Tibial nerve (tissue), 4 donors: Measurements from ENCODE around the gene AHRR. TPM values are rescaled to one million over a fixed set of nuclear protein-coding genes. Genes with fewer than 3 reads are reported as not detected.
"Not testable (repeated sequence)": the region's sequence is repeated elsewhere in the genome, so short reads cannot be mapped to it uniquely, and the experiment has no call there.

Experiments
- DNase-seq, 2 donors: peaks; one replicate each; pipeline ENCODE4 v3.0.0-alpha.2; 2019; ENCODE audit warnings: low spot score in 2 of 2
- H3K27ac ChIP-seq, 4 donors: fragments of 200-600 bp; sonication (generic) in 3 of 4; one replicate each; pipeline ENCODE4 v1.5.1; 2017 to 2019; ENCODE audit warnings: mild to moderate bottlenecking in 1 of 4
- H3K27me3 ChIP-seq, 2 donors: fragments of 200-600 bp; sonication (generic) in 1 of 2; one replicate each; pipeline versions ENCODE4 v1.5.1 to v1.6.0; 2017 to 2019
- H3K36me3 ChIP-seq, 3 donors: fragments of 200-600 bp; sonication (generic); one replicate each; pipeline ENCODE4 v1.5.1; 2018 to 2019
- H3K4me1 ChIP-seq, 4 donors: fragments of 200-600 bp; sonication (generic) in 3 of 4; one replicate each; pipeline ENCODE4 v1.5.1; 2017 to 2019
- H3K4me3 ChIP-seq, 4 donors: fragments of 200-600 bp; sonication (generic) in 3 of 4; one replicate each; pipeline ENCODE4 v1.5.1; 2017 to 2019; ENCODE audit warnings: mild to moderate bottlenecking in 1 of 4, moderate library complexity in 1 of 4
- H3K9me3 ChIP-seq, 4 donors: fragments of 200-600 bp; sonication (generic) in 3 of 4; one replicate each; pipeline ENCODE4 v1.5.1; 2017 to 2019
- EP300 ChIP-seq, 2 donors: sonication (generic); formaldehyde crosslinking; IDR thresholded peaks; one replicate each; pipeline ENCODE4 v1.6.1; 2017; ENCODE audit warnings: antibody characterized with exemption in 2 of 2, mild to moderate bottlenecking in 1 of 2
- POLR2A ChIP-seq, 2 donors: fragments of 450-650 bp; IDR thresholded peaks; one replicate each; pipeline ENCODE4 v1.6.1; 2017; ENCODE audit warnings: antibody characterized with exemption in 2 of 2, mild to moderate bottlenecking in 2 of 2, moderate library complexity in 2 of 2
- WGBS, 2 donors: methylation state at CpG; one replicate each; pipeline ENCODE4 v1.1.5; 2018; 5-methylcytosine and 5-hydroxymethylcytosine counted together
- total RNA-seq, 4 donors: library from RNA; depleted of rRNA; stranded (reverse); fragments of >200 nt; gene quantifications; one replicate each; pipeline ENCODE4 v1.1.0, GENCODE V29; 2016
- TF ChIP-seq, protein P1 (sequence below), 5 experiments: fragments of 200-600 bp in 3 of 5; fragments of 450-650 bp in 2 of 5; sonication (generic) in 3 of 5; IDR thresholded peaks; one replicate each; pipeline ENCODE4 v1.5.1; 2016 to 2019; ENCODE audit warnings: antibody characterized with exemption in 5 of 5, mild to moderate bottlenecking in 3 of 5, moderate library complexity in 2 of 5

AHRR gene
- total RNA-seq, 4 donors from 2014 or later: 1.0 to 4.8 (median 1.2) TPM; not detected in 1

DNA sequence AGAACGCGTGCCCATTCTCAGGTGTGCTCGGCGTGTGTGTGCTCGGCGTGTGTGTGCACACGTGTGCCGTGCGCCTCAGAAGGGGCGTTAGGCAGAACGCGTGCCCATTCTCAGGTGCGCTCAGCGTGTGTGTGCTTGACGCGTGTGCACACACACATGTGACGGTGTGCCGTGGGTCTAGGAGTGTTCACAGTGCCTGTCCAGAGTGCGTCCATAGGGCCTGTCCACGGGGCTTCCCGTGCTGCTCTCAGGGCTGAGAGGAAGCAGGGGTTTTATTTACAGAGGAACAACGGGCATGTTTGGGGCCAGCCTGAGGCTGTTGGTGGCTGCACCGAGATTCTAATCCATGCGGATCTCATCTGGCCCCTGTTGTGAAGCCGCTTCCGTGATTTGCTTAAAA, 14.2 kb upstream of the AHRR start:
- Histone ChIP-seq H3K4me1 (peaks cover 0 to 27% (median 0%) of the 10 kb centered on the region in 4 donors), H3K9me3 (no peaks in the 10 kb centered on the region), H3K36me3 (peaks cover 0 to 55% (median 0%) of the 10 kb centered on the region in 3 donors), H3K27ac (no peak overlapping the region), H3K4me3 (no peak overlapping the region), H3K27me3 (no peaks in the 10 kb centered on the region)
- WGBS, 2 donors: 82 to 90% methylated on average over 14 to 20 of the region's 26 CpGs
- no peak for TF ChIP-seq EP300 (IDR thresholded peaks at IDR 0.05)
- no peak for TF ChIP-seq POLR2A (IDR thresholded peaks at IDR 0.05)
- TF ChIP-seq, protein P1, sequence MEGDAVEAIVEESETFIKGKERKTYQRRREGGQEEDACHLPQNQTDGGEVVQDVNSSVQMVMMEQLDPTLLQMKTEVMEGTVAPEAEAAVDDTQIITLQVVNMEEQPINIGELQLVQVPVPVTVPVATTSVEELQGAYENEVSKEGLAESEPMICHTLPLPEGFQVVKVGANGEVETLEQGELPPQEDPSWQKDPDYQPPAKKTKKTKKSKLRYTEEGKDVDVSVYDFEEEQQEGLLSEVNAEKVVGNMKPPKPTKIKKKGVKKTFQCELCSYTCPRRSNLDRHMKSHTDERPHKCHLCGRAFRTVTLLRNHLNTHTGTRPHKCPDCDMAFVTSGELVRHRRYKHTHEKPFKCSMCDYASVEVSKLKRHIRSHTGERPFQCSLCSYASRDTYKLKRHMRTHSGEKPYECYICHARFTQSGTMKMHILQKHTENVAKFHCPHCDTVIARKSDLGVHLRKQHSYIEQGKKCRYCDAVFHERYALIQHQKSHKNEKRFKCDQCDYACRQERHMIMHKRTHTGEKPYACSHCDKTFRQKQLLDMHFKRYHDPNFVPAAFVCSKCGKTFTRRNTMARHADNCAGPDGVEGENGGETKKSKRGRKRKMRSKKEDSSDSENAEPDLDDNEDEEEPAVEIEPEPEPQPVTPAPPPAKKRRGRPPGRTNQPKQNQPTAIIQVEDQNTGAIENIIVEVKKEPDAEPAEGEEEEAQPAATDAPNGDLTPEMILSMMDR (IDR thresholded peaks at IDR 0.05): no peak
- DNase-seq: no peak

DNA sequence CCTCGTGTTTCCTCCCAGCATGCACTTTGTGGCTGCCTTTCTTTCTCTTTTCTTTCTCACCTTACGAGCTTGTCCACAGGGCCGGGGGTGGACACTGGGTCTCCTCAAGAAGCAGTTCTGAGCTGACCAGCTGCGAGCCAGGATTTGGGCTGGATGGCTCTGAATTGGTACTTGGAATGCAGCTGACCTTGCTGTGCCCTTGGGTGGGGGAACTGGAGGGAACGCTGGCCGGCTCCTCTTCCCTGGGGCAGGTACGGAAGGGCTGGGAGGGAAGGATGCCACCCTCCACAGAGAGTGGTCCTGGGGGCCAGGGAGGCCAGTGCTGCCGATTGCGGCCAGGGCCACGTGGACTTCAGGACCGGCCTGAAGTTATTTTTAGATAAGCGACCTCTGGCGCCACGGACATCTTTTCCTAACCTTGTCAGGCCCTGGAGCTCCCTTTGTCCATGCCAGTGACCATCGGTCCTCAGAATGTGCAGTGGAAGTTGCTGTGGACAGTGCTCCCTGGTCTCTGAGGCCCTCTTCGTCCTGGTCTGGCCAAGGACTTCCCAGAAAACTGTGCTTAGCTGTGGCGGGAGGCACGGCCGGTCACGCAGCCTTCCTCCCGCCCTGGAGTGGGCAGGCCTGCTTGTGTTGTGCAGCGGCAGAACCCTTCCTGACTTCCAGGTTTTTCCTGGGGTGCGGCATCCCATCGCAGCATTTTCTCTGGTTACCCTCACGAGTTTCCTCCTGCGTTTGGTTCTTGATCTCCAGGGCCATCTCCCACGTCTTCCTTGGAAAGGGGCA, 13.5 kb upstream of the AHRR start:
- peaks cover 0 to 61% (median 0%) of the 10 kb centered on the region in 3 donors for H3K36me3 ChIP-seq
- no peak overlapping the region for H3K27ac ChIP-seq
- no peak overlapping the region for H3K4me3 ChIP-seq
- H3K4me1 ChIP-seq: peaks cover 0 to 33% (median 0%) of the 10 kb centered on the region in 4 donors
- TF ChIP-seq, protein P1 (IDR thresholded peaks at IDR 0.05): peak in 1 of 5 experiments; percentile 6
- TF ChIP-seq EP300 (IDR thresholded peaks at IDR 0.05): no peak
- H3K9me3 ChIP-seq: no peaks in the 10 kb centered on the region
- WGBS, 2 donors: 68 to 71% methylated on average over 25 to 27 of the region's 27 CpGs
- no peak for DNase-seq
- H3K27me3 ChIP-seq: no peaks in the 10 kb centered on the region

DNA sequence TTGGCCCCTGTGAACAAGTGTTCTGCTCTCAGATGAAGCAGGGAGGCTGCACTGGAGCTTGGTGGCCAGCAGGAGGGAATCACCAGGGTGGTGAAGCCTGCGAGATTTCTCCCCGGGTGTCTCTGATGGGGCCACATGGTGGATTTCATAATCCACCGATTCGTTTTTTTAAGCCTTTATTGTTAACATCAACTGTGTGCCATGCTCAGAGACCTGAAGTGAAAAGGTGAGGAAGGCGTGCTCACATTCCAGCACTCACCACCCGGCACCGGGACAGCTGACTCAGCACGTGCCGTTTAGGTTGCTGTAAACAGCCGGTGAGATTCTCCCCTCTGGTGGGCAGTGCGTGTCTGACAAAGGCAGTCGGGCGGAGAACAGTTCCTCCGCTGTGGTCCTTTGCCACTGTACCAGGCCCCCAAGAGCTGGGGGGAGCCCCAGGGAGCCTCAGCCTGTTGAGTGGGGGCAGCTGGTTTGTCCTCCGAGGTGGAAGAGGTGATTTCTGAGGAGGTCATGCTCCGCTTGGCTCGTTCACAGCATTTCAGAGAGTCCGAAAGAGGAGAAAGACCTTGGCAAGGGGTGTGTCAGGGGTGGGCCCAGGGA, 12.7 kb upstream of the AHRR start:
- TF ChIP-seq POLR2A (IDR thresholded peaks at IDR 0.05) (no peak), EP300 (IDR thresholded peaks at IDR 0.05) (no peak)
- TF ChIP-seq, protein P1 (IDR thresholded peaks at IDR 0.05): no peak
- 74 to 76% methylated on average over 17 to 18 of the region's 18 CpGs for WGBS, 2 donors

DNA sequence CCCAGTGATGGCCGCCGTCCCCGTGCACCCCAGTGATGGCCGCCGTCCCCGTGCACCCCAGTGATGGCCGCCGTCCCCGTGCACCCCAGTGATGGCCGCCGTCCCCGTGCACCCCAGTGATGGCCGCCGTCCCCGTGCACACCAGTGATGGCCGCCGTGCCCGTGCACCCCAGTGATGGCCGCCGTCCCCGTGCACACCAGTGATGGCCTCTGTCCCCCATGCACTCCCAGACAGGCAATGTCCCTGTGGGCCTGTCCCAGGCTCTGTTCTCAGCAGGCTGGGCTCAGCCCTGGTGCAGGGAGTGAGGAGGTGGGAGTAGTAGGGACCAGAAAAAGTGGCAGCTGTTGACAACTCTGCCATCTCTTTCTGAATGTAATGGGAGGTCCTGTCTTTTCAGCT, 11.7 kb upstream of the AHRR start:
- H3K36me3 ChIP-seq: peaks cover 0 to 79% (median 1%) of the 10 kb centered on the region in 3 donors
- H3K4me1 ChIP-seq: peaks cover 0 to 37% (median 0%) of the 10 kb centered on the region in 4 donors
- DNase-seq, H3K9me3 ChIP-seq, H3K27ac ChIP-seq, H3K4me3 ChIP-seq, H3K27me3 ChIP-seq: not testable (repeated sequence)
- WGBS, 2 donors: 100% methylated on average over 7 of the region's 21 CpGs; no CpG with 5 or more reads in 1 of the 2 donors

More for the DNA sequence above, 12.7 kb upstream of the AHRR start:
- no peak for DNase-seq
- H3K9me3 ChIP-seq: no peaks in the 10 kb centered on the region
- H3K36me3 ChIP-seq: peaks cover 0 to 69% (median 0%) of the 10 kb centered on the region in 3 donors
- peaks cover 0 to 37% (median 0%) of the 10 kb centered on the region in 4 donors for H3K4me1 ChIP-seq
- no peak overlapping the region for H3K27ac ChIP-seq
- no peak overlapping the region for H3K4me3 ChIP-seq
- no peaks in the 10 kb centered on the region for H3K27me3 ChIP-seq

DNA sequence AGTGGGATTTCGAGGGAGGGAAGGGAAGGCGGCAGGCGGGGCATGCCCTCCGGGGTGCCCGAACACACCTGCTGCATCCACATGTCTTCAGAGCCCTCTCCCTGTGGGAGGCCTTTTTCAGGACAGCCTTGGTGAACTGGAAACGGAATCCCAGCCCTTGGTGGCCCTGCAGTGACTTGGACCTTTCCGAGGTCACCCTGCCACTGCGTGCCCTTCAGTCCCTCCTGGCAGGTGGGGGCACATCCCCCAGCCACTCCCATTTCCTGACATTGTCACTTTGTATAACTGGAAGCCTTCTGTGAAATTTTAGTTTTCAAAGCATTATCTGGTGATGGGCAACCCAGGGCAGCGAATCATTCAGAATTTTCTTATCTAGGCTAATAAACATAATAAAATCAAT, 11.0 kb upstream of the AHRR start:
- Histone ChIP-seq H3K9me3 (no peaks in the 10 kb centered on the region), H3K27ac (no peak overlapping the region), H3K4me3 (no peak overlapping the region), H3K27me3 (no peaks in the 10 kb centered on the region), H3K4me1 (peaks cover 0 to 37% (median 0%) of the 10 kb centered on the region in 4 donors), H3K36me3 (peaks cover 0 to 79% (median 8%) of the 10 kb centered on the region in 3 donors)
- no peak for DNase-seq
- 80 to 83% methylated on average over 9 of the region's 9 CpGs for WGBS, 2 donors
- TF ChIP-seq EP300 (IDR thresholded peaks at IDR 0.05) (no peak), POLR2A (IDR thresholded peaks at IDR 0.05) (no peak)
- TF ChIP-seq, protein P1 (IDR thresholded peaks at IDR 0.05): no peak
